Measurements from ENCODE around the gene ENOPH1. TPM values are rescaled to one million over a fixed set of nuclear protein-coding genes. Genes with fewer than 3 reads are reported as not detected.
A peak's percentile ranks its signal among the peaks of the same experiment; 100 is the strongest.
"Not testable (repeated sequence)": the region's sequence is repeated elsewhere in the genome, so short reads cannot be mapped to it uniquely, and the experiment has no call there.

Gene ENOPH1
- total RNA-seq, 2 experiments from 2014 or later, result 71.4 to 73.1 TPM

GRCh38 chr4:82436130-82436529, 5.7 kb downstream of the ENOPH1 start:
- peaks cover 76% of the 10 kb centered on the region for H3K36me3 Mint-ChIP-seq

DNA sequence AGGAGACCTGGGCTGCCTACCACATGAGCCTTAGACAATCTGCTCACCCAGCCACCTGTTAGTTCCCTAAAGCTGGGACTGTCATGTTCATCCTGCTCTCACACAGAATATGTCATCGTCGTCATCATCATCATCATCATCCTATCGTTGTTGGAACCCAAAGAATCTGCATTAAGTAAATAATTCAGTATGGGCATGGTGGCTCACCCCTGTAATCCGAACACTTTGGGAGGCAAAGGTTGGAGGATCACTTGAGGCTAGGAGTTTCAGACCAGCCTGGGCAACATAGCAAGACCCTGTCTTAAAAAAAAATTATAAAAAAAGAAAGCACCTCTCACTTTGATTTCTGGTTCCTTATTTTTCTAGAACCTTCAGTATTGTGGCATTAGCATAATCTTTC, 6.4 kb downstream of the ENOPH1 start:
- Mint-ChIP-seq H3K4me3 (no peak overlapping the region), H3K27me3 (no peaks in the 10 kb centered on the region), H3K36me3 (peaks cover 75% of the 10 kb centered on the region), H3K27ac (no peak overlapping the region), H3K4me1 (peaks cover 81% of the 10 kb centered on the region), H3K9me3 (peaks cover 3% of the 10 kb centered on the region)
- no peak for DNase-seq

More at GRCh38 chr4:82436130-82436529, 5.7 kb downstream of the ENOPH1 start:
- Mint-ChIP-seq H3K27me3 (no peaks in the 10 kb centered on the region), H3K4me3 (no peak overlapping the region), H3K9me3 (peaks cover 3% of the 10 kb centered on the region), H3K27ac (peak overlapping the region; percentile 47), H3K4me1 (peaks cover 79% of the 10 kb centered on the region)
- DNase-seq, result no peak

DNA sequence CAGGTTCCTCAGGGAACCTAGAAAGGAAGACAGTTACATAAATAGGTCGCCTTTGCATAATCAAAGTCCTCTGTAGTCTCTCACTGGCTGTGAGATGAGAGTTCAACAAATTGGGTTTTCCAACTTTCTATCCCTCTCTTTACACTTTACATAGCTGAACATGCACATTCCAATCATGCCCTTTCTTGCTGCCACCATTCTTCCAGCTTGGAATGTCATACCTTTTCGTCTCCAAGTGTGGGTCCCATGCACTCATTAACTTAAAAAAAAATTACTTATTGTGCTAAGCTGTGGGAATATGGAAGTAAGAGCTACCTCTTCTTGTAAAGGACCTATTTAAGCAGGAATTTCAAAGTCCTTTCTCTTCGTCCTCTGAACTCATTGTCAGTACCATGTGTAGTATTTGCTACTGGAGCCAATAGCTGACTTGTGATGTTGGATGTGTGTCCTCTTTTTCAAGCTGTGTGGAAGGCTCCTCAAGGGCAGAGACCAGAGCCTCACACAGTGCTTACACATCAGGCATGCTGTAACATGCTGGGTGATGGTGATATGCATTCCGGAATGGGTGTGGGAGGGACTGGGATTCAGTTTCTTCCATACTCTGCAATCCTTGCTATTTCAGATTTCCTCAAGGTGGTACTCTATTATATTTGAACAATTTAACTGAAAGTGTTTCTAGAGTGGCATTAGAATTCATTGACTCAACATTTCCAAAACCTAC, 7.1 kb downstream of the ENOPH1 start:
- peaks cover 71% of the 10 kb centered on the region for H3K36me3 Mint-ChIP-seq
- H3K9me3 Mint-ChIP-seq, result peaks cover 3% of the 10 kb centered on the region
- DNase-seq, result no peak
- H3K4me3 Mint-ChIP-seq, result peak overlapping the region; percentile 5
- H3K4me1 Mint-ChIP-seq, result peaks cover 78% of the 10 kb centered on the region
- peak overlapping the region; percentile 77 for H3K27ac Mint-ChIP-seq
- no peaks in the 10 kb centered on the region for H3K27me3 Mint-ChIP-seq

DNA sequence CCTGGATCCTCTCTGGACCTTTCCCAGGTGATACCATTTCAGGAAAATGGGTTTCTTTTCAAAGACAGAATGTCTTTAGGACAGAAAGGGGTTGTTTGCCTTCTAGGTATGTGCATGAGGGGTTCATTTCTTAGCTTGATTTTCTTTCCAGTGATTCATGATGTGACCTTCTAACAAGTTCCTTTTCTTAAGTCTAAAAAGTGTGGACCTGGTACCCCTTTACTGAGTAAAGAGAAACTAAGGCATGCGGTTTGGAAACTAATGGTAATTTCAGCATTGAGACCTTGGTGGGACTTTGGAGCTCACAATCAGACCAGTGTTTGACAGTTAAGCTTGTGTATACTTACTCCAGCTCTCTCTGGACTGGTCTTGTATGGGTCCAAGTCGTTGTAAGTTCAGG, 8.7 kb downstream of the ENOPH1 start:
- Mint-ChIP-seq H3K27ac (peak overlapping the region; percentile 5), H3K4me3 (no peak overlapping the region), H3K4me1 (peaks cover 65% of the 10 kb centered on the region), H3K27me3 (no peaks in the 10 kb centered on the region), H3K9me3 (peaks cover 3% of the 10 kb centered on the region), H3K36me3 (peaks cover 57% of the 10 kb centered on the region)
- DNase-seq, result no peak

- H3K27me3 Mint-ChIP-seq, result no peaks in the 10 kb centered on the region
These were observed 17.5 kb downstream of the ENOPH1 start for GRCh38 chr4:82447886-82448285.

GRCh38 chr4:82450966-82451755, 20.8 kb downstream of the ENOPH1 start:
- Mint-ChIP-seq H3K27ac (no peak overlapping the region), H3K4me3 (no peak overlapping the region), H3K27me3 (no peaks in the 10 kb centered on the region), H3K9me3 (no peaks in the 10 kb centered on the region), H3K4me1 (peaks cover 24% of the 10 kb centered on the region), H3K36me3 (peaks cover 42% of the 10 kb centered on the region)
- no peak for DNase-seq

More at GRCh38 chr4:82447886-82448285, 17.5 kb downstream of the ENOPH1 start:
- no peaks in the 10 kb centered on the region for H3K9me3 Mint-ChIP-seq
- no peak for DNase-seq
- no peak overlapping the region for H3K4me3 Mint-ChIP-seq
- peaks cover 30% of the 10 kb centered on the region for H3K36me3 Mint-ChIP-seq
- H3K27ac Mint-ChIP-seq, result peak overlapping the region; percentile 56
- H3K4me1 Mint-ChIP-seq, result peaks cover 19% of the 10 kb centered on the region

DNA sequence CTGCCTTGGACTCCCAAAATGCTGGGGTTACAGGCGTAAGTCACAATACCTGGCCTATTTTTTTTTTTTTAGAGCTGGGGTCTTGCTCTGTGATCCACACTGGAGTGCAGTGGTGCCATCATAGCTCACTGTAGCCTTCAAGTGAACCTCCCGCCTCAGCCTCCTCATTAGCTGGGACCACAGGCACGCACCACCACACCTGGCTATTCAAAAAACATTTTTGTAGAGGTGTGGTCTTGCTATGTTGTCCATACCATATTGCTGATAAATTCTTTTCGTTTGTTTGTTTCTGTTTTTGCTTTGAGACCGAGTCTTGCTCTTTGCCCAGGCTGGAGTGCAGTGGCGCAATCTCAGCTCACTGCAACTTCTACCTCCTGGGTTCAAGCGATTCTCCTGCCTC, 21.6 kb downstream of the ENOPH1 start:
- no peaks in the 10 kb centered on the region for H3K9me3 Mint-ChIP-seq
- H3K4me1 Mint-ChIP-seq, result peaks cover 24% of the 10 kb centered on the region
- DNase-seq, result no peak
- H3K4me3 Mint-ChIP-seq, result no peak overlapping the region
- H3K27ac Mint-ChIP-seq, result peak overlapping the region; percentile 3
- no peaks in the 10 kb centered on the region for H3K27me3 Mint-ChIP-seq
- H3K36me3 Mint-ChIP-seq, result peaks cover 41% of the 10 kb centered on the region

DNA sequence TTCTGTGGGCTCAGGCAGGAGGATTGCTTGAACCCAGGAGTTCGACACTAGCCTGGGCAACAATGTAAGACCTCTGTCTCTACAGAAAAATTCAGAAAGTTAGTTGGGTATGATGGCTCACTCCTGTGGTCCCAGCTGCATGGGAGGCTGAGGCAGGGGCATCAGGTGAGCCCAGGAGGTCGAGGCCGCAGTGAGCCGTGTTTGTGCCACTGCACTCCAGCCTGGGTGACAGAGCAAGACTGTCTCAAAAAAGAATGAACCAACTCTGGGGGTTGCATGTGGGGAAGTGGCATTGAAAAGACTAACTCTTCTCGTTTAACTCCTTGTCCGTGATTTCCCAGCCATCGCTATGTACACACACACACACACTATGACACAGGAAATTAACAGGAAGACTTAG, 26.9 kb downstream of the ENOPH1 start:
- H3K27ac Mint-ChIP-seq, result no peak overlapping the region
- no peak for DNase-seq
- no peaks in the 10 kb centered on the region for H3K27me3 Mint-ChIP-seq
- no peak overlapping the region for H3K4me3 Mint-ChIP-seq
- H3K36me3 Mint-ChIP-seq, result peaks cover 24% of the 10 kb centered on the region
- peaks cover 10% of the 10 kb centered on the region for H3K4me1 Mint-ChIP-seq
- no peaks in the 10 kb centered on the region for H3K9me3 Mint-ChIP-seq

GRCh38 chr4:82458729-82459128, 28.3 kb downstream of the ENOPH1 start:
- H3K4me3 Mint-ChIP-seq, result no peak overlapping the region
- no peaks in the 10 kb centered on the region for H3K27me3 Mint-ChIP-seq
- H3K27ac Mint-ChIP-seq, result peak overlapping the region; percentile 39
- no peak for DNase-seq
- no peaks in the 10 kb centered on the region for H3K9me3 Mint-ChIP-seq
- H3K4me1 Mint-ChIP-seq, result peaks cover 7% of the 10 kb centered on the region
- H3K36me3 Mint-ChIP-seq, result peaks cover 22% of the 10 kb centered on the region

GRCh38 chr4:82461710-82462109, 31.3 kb downstream of the ENOPH1 start:
- Mint-ChIP-seq H3K27ac (no peak overlapping the region), H3K36me3 (peaks cover 26% of the 10 kb centered on the region), H3K4me3 (no peak overlapping the region), H3K4me1 (peaks cover 5% of the 10 kb centered on the region), H3K9me3 (no peaks in the 10 kb centered on the region), H3K27me3 (no peaks in the 10 kb centered on the region)
- DNase-seq, result no peak

GRCh38 chr4:82462415-82462831, 32.0 kb downstream of the ENOPH1 start:
- Mint-ChIP-seq H3K36me3 (peaks cover 29% of the 10 kb centered on the region), H3K9me3 (no peaks in the 10 kb centered on the region), H3K4me3 (no peak overlapping the region), H3K4me1 (peaks cover 5% of the 10 kb centered on the region), H3K27ac (no peak overlapping the region), H3K27me3 (no peaks in the 10 kb centered on the region)
- peak; percentile 73 for DNase-seq

- Mint-ChIP-seq H3K27ac (no peak overlapping the region), H3K36me3 (peaks cover 28% of the 10 kb centered on the region), H3K9me3 (no peaks in the 10 kb centered on the region), H3K27me3 (no peaks in the 10 kb centered on the region), H3K4me1 (peaks cover 5% of the 10 kb centered on the region), H3K4me3 (no peak overlapping the region)
- DNase-seq, result no peak
These were observed 32.8 kb downstream of the ENOPH1 start for GRCh38 chr4:82463221-82463620.

GRCh38 chr4:82467471-82467870, 37.1 kb downstream of the ENOPH1 start:
- Mint-ChIP-seq H3K4me1 (no peaks in the 10 kb centered on the region), H3K4me3 (no peak overlapping the region), H3K27ac (no peak overlapping the region), H3K36me3 (peaks cover 30% of the 10 kb centered on the region), H3K9me3 (no peaks in the 10 kb centered on the region), H3K27me3 (no peaks in the 10 kb centered on the region)
- DNase-seq, result no peak

- Mint-ChIP-seq H3K27ac (no peak overlapping the region), H3K4me3 (no peak overlapping the region), H3K27me3 (no peaks in the 10 kb centered on the region), H3K4me1 (no peaks in the 10 kb centered on the region), H3K9me3 (no peaks in the 10 kb centered on the region), H3K36me3 (peaks cover 26% of the 10 kb centered on the region)
- DNase-seq, result no peak
These were observed 39.5 kb downstream of the ENOPH1 start for GRCh38 chr4:82469791-82470345.

- not testable (repeated sequence) for DNase-seq, H3K27ac Mint-ChIP-seq, H3K9me3 Mint-ChIP-seq, H3K4me3 Mint-ChIP-seq, H3K27me3 Mint-ChIP-seq, H3K4me1 Mint-ChIP-seq
- peaks cover 12% of the 10 kb centered on the region for H3K36me3 Mint-ChIP-seq
These were observed 42.7 kb downstream of the ENOPH1 start for GRCh38 chr4:82473080-82473479.

Data from activated naive CD8-positive, alpha-beta T cell treated with anti-CD3 and anti-CD28 coated beads for 36 hours (primary cell).